Effector CD4-positive, alpha-beta T cell (primary cell): ENCODE results near the gene UGT1A4.

ENCODE experiments used
- DNase-seq: peaks from one replicate; pipeline ENCODE4 v3.0.0-alpha.2; 2020

Gene UGT1A4

DNA sequence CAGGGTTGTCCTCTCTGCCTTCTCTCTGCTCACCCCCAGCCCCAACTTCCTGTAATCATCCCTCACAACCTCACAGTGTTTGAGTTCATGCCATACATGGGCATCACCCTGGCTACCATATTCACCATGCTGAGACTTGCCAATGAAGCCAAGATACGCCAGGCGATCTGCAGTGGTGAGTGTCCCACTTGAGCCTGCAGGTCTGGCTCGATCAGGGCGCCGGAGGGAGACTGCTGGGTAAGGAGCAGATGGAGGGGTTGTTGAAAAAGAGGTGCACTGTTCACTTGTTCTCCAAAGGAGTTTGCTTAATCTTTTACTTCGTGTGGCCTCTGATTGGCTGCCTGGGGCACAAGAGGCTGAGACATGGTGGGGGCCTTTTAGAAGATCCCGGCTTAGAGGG is 74.2 kb downstream of the UGT1A4 start:
- DNase-seq, result no peak

DNA sequence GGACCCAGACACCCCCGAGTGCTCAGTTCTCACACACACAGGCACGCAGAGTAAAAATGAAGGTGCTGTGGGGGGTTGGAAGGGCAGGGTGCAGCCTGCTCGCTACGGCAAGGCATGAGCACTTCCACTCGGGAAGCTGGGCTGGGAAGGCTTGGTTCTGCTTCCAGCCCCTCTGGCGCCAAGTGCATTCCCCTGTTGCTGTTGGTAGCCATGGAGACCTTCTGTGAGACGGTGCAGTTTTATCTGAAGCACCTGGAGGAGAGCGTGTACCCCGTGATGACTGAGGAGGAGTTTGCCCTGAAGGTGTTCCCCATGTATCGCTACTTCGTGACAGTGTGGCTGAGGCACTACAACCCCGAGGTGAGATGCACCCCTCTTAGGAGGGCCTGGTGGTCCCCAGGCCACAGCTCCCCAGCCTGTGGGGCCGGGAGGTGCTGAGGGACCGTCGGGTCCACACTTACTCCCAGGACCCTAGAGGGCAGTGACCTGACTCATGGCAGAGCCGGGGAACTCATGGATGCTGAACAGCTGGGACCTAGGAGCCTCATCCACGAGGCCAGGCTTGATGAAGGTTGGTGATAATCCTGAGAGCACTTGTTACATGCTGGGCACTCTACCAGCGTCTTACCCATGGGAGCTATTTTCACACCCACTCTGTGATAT is 75.1 kb downstream of the UGT1A4 start:
- no peak for DNase-seq

DNA sequence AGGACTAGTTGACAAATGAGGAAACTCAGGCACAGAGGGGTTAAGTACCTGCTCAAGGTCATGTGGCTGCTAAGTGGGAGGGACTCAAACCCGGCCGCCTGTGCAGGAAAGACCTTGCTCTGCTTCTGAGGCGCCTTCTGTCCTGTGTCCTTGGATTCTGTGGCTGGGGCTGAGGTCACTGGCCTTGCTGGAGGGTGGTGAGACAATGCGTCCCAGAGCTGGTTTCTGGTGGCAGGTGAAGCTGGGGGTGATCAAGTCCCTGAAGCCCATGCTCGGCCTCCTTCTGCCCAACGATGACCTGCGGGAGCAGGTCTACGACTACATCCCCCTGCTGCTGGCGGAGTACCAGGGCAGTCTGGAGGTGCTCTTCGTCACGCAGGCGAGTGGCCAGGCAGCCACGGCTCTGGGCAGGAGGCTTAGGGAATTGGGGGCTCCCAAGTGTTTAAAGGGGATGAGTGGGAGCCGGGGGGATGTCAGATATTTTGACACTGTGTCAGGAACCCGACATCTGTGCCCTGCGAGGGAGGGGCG is 75.7 kb downstream of the UGT1A4 start:
- DNase-seq, result no peak

DNA sequence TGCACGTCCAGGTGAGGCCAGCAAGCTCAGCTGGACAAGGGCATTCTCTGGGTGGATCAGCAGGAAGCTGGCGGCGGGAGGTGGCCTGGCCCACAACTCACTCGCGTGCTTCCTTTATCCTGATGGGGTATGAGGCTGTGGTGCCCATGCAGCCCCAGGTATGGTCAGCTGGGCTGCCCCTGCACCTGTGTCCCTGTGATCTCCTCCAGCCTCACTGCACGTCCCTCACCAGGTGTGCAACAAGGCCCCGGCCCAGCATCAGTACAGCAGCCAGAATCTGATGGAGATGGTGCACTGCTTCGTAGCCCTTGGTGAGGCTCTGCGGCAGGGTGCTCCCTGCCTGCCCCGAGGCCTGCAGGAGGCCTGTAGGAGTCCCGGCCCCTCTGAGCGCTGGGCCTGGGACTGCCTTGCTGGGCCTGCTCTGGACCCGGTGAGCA is 77.2 kb downstream of the UGT1A4 start:
- DNase-seq, result no peak

DNA sequence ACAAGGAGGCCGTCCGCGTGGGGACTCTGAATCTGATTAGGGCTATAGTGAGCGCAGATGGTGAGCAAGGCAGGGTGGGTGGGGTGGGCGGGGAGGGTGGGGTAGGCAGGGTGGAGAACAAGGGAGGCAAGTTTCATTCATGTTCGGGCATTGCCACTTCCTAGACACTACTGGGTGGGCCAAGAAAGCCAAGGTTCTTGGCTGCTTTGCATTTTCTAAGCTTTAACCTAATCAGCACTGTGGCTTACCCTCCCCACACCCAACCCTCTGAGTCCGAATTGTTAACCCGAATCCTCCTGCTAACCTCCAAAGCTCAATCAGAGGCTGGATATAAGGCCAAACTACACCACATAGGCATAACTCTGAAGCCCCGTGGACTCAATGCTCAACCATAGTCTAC is 77.7 kb downstream of the UGT1A4 start:
- no peak for DNase-seq

DNA sequence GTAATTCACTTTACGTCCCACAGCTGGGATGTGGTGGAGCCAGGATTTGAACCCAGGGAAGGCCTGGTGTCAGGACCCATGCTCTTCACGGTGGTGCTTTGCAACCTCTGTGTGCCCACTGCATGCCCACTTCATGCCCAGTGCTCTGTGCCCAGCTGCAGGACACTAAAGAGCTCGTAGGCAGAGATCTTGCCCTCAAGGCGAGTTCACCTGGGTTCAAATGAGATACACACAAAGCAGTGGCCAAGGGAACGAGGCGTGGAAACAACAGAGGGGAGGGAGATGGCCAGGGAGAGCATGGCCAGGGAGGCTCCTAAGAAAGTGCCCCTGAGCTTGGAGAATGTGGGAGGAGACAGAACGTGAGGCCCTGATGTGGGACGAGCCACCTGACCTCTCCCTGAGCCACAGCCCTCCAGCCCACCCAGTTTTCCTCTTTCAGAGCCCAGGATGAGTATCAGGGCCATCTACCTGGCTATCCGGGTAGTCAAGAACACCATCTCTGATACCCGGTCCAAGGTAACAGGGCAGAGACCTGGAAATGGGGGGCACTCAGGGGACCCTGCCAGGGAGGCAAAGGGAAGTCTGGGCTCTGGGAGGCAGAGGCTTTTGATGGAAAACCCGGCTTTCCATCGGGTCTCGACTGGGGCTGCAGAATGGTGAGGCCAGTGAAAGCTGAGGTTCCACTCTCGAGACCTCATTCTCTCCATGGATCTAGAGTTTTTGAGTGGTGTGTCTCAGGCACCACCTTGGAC is 80.0 kb downstream of the UGT1A4 start:
- DNase-seq, result no peak

DNA sequence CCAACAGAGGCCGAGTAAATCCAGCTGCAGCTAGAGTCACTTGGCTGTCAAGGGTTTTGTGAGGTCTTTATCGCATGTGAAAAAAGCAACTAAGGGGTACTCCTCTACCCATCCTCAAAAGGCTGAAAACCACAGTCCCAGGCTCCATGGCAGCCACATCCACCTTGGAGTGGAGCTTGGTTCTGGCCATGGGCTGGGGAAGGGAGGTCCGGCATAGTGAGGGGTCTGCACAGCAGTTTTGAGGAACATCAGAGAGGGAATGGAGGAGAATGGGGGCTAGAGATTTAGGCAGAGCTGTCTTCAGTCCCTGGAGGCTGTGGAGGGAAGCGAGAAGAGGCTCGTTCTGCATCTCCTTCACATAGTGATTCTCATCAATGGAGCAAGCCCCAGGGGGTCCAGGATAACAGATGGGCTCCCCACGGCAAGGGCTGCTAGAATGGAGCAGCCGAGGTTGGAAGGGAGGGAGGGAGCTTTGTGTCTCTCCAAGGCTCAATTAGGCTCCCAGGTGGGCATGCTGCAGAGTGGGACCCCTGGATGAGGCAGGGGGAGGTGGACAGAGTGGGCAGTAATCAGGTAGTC is 80.6 kb downstream of the UGT1A4 start:
- no peak for DNase-seq

DNA sequence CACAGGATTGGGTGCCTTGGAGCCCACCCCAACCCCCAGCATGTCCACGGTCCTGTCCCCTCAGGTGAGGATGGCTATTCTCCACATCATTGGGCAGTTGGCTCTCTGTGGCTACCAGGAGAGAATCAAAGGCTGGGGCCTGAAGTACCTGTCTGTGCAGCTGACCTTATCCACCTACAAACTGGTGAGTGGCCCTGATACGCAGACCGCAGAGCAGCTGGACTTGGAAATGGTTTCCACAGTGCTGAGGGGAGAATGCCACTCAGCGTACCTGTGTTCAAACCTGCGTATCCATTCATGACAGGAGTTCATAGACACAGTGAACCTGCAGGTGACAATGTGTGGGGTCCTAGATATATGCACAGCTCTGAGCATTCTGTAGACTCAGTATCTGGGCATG is 81.2 kb downstream of the UGT1A4 start:
- DNase-seq, result no peak

DNA sequence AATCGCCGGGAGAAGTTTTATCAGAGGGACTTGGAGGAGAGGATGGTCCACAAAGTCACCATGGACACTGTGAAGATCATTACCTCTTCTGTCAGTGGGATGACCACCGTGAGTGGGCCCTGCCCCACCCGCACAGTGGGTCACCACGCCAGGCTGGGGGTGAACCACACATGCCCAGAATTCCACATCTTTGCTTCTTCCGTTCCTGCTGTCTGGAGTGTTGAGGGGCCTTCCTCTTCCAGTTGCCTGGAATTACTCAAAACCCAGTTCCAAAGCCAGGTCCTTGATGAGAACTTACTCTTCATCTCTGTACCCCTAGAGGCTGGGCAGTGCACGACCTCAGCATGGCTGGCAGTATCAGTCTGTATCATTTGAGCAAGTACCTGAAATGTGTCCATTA is 81.7 kb downstream of the UGT1A4 start:
- no peak for DNase-seq

DNA sequence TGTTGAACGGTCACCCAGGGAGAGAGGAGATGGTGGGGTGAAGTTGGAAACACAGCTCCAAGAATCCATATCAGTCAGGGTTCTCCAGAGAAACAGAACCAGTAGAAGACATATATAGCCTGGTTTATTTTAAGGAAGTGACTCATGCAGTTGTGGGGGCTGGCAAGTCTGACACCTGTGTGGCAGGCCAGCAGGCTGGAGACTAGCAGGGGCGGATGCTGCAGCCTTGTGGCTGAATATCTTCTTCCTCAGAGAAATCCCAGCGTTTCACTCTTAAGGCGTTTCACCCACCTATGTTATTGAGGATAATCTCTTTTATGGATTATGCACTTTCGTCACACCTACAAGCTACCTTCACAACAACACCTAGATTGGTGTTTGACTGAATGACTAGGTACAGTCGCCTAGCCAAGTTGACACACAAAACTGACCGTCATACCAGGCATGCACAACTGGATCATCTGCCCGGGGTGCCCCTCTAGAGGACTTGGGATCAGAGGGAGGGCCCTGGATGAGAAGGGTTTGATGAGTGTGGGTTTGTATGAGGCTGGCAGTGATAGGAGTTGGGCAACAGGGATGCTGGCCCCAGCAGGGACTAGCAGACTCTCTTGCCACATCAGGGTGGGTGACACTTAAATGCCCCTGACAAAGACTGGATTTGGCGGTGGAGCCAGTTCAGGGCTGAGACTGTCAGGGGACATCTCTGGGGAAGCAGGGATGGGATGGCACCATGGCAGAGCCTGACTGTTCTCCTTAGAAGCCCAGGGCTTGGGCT is 83.0 kb downstream of the UGT1A4 start:
- DNase-seq, result no peak

DNA sequence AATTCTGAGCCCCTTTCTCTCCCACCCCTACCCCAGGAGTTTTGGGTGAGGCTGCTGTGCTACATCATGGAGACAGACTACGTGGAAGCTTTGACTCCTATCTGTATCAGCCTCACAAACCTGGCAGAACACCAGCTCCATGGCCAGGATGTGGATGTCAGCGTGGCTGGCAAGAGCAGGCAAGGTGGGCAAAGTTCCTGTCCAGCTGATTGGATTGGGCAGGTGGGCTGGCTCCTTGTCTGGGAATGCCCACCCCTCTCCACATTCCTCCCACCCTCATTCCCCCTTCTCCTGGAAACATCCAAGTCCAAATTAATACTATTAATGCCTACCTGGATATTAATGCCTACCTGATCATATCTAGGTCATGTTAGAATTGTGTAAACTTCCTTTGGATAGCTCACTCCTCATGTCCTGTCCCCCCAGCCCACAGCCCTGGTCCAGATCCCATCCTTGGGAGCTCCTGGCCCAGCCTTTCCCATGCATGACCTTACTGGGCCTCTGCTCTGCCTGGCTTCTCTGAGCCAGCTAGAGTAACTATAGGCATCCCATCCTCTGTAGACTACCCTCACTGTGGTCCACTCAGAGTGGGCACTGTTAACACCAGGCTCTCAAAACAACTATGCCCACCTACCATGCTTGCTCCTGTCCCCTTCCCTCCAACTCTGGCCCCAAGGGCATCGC is 83.7 kb downstream of the UGT1A4 start:
- DNase-seq, result no peak

DNA sequence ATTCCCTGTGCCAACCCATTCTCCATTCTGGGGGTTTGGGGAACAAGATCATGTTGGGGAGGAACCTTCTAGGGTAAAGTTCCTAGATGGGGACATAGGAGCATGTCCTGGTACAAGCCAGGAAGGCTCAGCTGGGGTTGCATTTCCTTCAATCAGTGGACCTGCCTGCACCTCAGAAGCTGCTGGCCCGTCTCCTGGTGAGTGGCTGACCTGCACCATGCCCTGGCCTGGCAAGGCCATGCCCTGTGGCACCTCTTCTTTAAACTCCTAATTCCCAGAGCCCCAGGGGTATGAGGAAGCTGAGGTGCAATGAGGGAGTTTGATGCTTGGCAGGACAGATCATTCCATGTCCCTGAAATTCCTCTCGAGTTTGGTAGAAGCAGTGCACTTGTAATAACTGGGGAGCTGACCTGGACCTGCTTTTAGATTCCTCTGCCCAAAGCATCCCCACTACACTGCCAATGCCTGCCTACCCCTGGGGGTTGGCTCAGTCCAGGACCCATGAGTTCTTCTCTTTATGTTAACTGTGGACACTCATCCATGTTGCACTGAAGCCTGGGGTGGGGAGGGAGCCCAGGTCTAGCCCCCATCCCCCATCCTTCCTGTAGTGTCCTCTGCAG is 84.9 kb downstream of the UGT1A4 start:
- no peak for DNase-seq

DNA sequence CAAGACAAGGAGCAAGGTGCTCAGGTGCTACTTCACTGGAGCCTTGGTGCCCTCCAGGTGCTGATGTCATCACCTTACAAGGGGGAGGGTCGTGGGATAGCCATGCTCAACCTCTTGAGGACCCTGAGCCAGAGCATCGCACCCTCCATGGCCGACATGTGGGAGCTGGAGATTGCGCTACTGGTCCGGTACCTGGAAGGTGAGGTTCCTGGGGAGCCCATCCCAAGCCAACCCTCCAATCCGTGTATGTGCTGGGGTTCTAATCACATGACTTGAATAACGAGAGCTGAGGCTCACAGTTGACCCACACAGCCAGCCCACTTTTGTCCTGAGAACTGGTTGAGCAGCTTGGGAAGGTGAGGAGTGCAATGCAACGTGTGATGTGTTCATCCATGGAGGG is 85.5 kb downstream of the UGT1A4 start:
- no peak for DNase-seq

DNA sequence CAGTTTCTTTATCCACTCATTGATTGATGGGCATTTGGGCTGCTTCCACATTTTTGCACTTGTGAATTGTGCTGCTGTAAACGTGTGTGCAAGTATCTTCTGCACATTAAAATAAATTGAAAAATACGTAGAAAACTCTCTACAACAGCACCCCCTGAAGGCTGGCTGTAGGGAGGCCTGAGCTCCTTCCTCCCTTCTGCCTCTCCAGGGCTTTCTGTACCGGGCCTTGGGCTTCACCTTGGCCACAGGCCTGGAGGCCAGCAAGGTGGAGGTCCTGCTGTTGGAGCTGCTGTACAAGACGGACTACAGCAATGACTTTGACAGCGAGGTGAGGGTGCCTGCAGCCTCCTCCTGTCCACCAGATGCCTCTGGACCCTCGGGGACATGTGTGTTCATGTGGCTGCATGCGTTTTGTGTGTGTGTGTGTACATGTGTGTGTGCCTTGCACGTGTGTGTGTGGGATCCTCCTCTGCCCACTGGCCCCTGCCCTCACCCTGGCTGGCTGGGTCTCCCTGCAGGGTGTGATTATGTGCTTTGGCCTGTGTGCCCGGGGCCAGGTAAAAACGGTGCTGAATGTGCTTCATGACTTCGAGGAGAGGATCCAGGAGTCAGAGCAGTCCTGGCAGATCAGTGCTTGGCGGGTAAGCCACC is 88.8 kb downstream of the UGT1A4 start:
- DNase-seq, result no peak

DNA sequence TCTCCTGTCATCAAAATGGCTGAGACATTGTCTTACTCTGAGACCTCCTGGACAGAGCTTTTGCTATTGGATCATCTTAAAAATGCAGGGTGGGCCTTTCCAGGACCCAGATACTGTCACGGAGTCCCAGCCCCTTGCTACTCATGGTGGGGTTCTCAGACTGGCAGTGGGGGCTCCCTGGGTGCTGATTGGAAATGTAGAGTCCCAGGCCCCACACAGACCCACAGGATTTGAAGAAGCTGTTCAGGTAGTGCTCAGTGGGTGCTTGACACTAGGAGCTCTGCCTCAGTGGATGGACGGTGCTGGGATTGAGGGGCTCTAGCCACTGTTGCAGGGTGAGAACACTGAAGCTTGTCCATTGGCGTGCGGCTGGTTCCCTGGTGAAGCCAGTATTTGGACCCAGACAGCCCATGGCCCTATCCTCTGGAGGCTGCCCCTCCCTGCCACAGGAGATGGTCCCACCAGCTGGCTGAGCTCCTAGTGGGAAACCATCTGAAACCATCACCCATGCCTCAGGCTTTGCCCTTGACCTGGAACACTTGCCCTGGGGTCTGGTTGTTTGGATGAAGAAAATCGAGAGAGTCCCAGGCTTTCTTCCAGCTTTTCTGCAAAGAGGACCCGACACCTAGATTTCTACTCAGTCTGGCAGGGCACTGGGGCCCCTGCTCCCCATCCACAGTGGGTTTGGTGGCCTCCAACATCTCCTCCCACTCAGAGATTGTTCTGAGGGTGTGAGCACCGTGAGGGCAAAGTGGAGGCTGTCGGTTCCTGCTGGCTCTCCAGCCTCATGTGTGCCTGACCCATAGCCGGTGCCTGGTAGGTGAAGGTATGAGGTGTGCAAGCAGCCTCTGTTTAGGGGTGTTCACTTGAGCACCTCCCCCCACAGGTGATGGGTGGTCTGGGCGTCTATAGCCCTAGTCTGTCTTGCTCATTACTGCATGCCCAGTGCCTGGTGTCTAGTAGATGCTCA is 89.7 kb downstream of the UGT1A4 start:
- DNase-seq, result no peak

DNA sequence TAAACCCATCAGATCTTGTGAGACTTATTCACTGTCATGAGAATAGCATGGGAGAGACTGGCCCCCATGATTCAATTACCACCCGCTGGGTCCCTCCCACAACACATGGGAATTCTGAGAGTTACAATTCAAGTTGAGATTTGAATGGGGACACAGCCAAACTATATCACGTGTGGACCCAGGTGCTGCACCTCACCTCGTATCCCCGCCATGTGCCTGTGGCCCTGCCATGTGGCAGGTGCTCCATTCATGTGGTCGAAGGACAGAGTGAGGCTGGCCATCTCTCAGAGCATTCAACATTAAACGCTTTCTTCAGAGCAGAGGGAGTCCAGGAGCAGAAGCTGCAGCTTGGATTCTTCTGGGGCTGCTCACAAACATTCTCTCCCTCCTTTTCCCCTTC is 91.8 kb downstream of the UGT1A4 start:
- DNase-seq, result no peak

DNA sequence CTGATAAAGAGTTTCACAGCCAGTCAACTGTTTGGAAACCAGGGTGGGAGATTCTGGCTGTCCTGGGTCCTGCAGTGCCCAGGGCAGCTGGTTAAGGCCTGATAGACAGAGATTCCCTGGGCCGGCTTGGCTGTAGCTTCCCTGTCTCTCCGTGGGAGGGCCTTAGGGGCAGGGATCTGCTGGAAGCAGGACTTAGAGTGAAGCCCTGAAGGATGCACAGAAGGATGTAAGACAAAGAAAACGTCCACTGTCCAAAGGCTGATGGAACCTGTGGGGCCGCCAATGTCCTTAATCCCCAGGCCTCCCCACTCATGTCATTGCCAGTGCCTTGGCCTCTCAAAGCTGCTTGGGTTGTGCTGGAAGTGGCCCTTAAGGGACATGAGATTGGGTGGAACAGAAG is 92.6 kb downstream of the UGT1A4 start:
- no peak for DNase-seq

DNA sequence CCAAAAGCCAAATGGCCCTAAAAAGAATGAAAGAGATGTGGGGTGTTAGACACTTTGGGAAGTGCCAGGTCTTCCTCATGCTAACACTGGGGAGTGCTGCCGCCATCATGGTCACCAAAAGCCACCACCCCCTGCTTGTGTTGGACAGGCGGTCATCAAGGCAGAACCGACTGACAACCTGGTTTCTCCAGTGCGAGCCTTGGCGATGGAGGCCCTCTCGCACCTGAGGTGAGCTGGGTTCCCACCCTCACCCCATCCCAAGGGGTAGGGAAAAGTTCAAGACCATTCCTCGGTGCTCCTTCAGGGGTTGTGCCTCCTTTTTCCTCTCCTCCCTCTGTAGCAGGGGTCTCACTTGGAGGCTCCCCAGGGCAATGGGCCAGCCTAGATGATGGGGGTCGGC is 93.2 kb downstream of the UGT1A4 start:
- DNase-seq, result no peak

DNA sequence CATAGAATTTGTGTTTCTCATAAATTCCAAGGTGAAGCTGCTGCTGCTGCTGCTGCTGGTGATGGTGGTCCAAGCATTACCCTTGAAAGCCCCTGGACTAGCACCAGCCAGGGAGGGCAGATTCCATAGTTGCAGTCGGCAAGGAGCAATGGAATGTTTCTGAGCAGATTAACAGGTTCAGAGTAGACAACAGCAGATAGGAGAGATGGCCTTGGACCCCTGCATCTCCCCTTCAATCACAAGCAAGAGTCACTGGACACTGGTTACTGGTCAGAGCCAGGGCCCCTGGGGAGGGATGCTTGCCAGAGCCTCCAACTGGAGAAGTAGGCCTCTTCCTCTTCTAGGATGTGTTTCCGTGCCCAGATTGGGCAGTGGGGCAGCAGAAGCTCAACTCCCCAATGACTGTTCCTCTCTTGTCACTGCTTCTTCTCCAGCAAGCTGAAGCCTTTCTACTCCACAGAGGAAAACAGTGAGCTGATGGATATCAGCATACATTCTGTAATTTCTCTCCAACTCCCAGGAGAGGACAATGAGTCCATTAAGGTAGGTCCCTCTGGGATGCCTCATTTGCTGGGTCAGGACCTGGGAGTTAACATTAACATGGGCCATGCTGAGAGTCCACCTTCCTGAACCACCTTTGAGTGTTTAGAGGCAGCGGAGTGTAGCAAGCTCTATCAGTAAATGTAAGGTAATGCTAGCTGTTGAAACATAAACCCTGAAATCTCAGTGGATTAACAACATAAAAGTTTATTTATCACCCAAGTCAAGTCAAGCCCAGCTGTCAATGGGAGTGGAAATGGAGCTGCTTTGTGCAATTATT is 94.9 kb downstream of the UGT1A4 start:
- DNase-seq, result no peak
